H1 (cell line): ENCODE data around the gene MS4A3. TPM values are rescaled to one million over a fixed set of nuclear protein-coding genes. Genes with fewer than 3 reads are reported as not detected.

Experiments used
- CTCF ChIA-PET: fragments of 300-600 bp; sonication (Branson Sonifier 250); formaldehyde crosslinking; loops from one replicate; lab custom pipeline; 2021; ENCODE audit not compliant: partially characterized antibody; lab: Charles Lee
- POLR2A ChIA-PET: fragments of 300-600 bp; sonication (Branson Sonifier 250); formaldehyde crosslinking; loops from one replicate; lab custom pipeline; 2021; ENCODE audit warnings: inconsistent platforms; ENCODE audit not compliant: partially characterized antibody; lab: Charles Lee
- DNase-seq, 2 experiments: peaks; one replicate each; pipeline versions ENCODE4 v3.0.0 to v3.0.0-alpha.2; 2010 to 2022; ENCODE audit warnings: low spot score in 2 of 2, low read depth in 1 of 2, mixed read lengths in 1 of 2
- FAIRE-seq: peaks from 2 replicates; lab custom pipeline; 2011; peaks lifted over from hg19 to GRCh38; lab: Jason Lieb, UNC
- H2AFZ ChIP-seq: 2 replicates; pipeline ENCODE4 v1.8.1; 2012; ENCODE audit warnings: low read length, inconsistent platforms
- H2AK5ac ChIP-seq: 2 replicates; pipeline ENCODE4 v1.6.1; 2013; ENCODE audit warnings: low read depth, low read length
- H2BK120ac ChIP-seq: replicated peaks from 2 replicates; pipeline ENCODE3; 2013; ENCODE audit warnings: low read depth, low read length, inconsistent platforms
- H2BK12ac ChIP-seq: 2 replicates; pipeline ENCODE4 v1.6.1; 2013; ENCODE audit warnings: low read depth, low read length
- H2BK15ac ChIP-seq: 2 replicates; pipeline ENCODE4 v1.6.1; 2013; ENCODE audit warnings: low read length
- H2BK20ac ChIP-seq: 2 replicates; pipeline ENCODE4 v1.6.1; 2013; ENCODE audit warnings: low read length
- H2BK5ac ChIP-seq: 2 replicates; pipeline ENCODE4 v1.6.1; 2013; ENCODE audit warnings: low read depth, low read length
- H3K14ac ChIP-seq: 2 replicates; pipeline ENCODE4 v1.6.1; 2013; ENCODE audit warnings: inconsistent platforms; ENCODE audit not compliant: insufficient read length
- H3K18ac ChIP-seq: 2 replicates; pipeline ENCODE4 v1.6.1; 2013; ENCODE audit warnings: low read length; ENCODE audit errors: extremely low read depth
- H3K23ac ChIP-seq: 2 replicates; pipeline ENCODE4 v1.6.1; 2013; ENCODE audit warnings: inconsistent platforms; ENCODE audit not compliant: insufficient read length
- H3K23me2 ChIP-seq: 2 replicates; pipeline ENCODE4 v1.6.1; 2013; ENCODE audit warnings: low read depth, low read length
- H3K27ac ChIP-seq: 2 replicates; pipeline ENCODE4 v1.6.1; 2011; ENCODE audit warnings: low read depth, low read length, inconsistent platforms
- H3K27me3 ChIP-seq, 4 experiments: replicated peaks in 1 of 4; 1 replicate in 1 of 4; 2 replicates in 3 of 4; pipeline versions ENCODE4 v1.6.1 to v1.8.1; 2011 to 2013; ENCODE audit warnings: low read length in 3 of 4, mild to moderate bottlenecking in 3 of 4, inconsistent platforms in 2 of 4, mixed read lengths in 2 of 4, moderate library complexity in 1 of 4; ENCODE audit not compliant: control insufficient read depth in 3 of 4, insufficient read depth in 3 of 4; ENCODE audit errors: extremely low read depth in 1 of 4
- H3K36me3 ChIP-seq, 4 experiments: 2 replicates each; pipeline versions ENCODE4 v1.6.1 to v1.8.1; 2011 to 2013; ENCODE audit warnings: mild to moderate bottlenecking in 4 of 4, low read length in 3 of 4, moderate library complexity in 2 of 4, control low read depth in 1 of 4, inconsistent platforms in 1 of 4; ENCODE audit not compliant: insufficient read depth in 4 of 4, control insufficient read depth in 2 of 4
- H3K4ac ChIP-seq: replicated peaks from 2 replicates; pipeline ENCODE3; 2013; ENCODE audit warnings: low read length, low read depth, mixed read lengths, inconsistent platforms; ENCODE audit not compliant: insufficient read length
- H3K4me1 ChIP-seq, 4 experiments: replicated peaks in 1 of 4; 1 replicate in 1 of 4; 2 replicates in 3 of 4; pipeline versions ENCODE4 v1.6.1 to v1.8.1; 2011 to 2013; ENCODE audit warnings: low read length in 3 of 4, inconsistent platforms in 2 of 4, mixed read lengths in 1 of 4; ENCODE audit not compliant: insufficient read depth in 4 of 4, control insufficient read depth in 3 of 4
- H3K4me2 ChIP-seq, 2 experiments: 2 replicates each; pipeline versions ENCODE4 v1.6.1 to v1.8.1; 2011 to 2013; ENCODE audit warnings: low read depth in 2 of 2, low read length in 2 of 2, control low read depth in 1 of 2, inconsistent platforms in 1 of 2, mild to moderate bottlenecking in 1 of 2; ENCODE audit not compliant: insufficient read depth in 1 of 2
- H3K4me3 ChIP-seq, 4 experiments: fragments of 200-600, 300-600 bp in 1 of 4; sonication (generic), shearing (Covaris generic), sonication (Bioruptor Twin) in 1 of 4; 2 replicates each; pipeline versions ENCODE4 v1.5.1 to v1.8.1; 2011 to 2016; ENCODE audit warnings: low read length in 4 of 4, low read depth in 3 of 4, control low read depth in 2 of 4, inconsistent platforms in 2 of 4, mild to moderate bottlenecking in 2 of 4, mixed read lengths in 1 of 4, moderate library complexity in 1 of 4; ENCODE audit not compliant: insufficient read depth in 2 of 4; ENCODE audit errors: extremely low read depth in 1 of 4
- H3K56ac ChIP-seq: replicated peaks from 2 replicates; pipeline ENCODE3; 2013; ENCODE audit warnings: low read depth, mild to moderate bottlenecking, mixed read lengths, low read length, inconsistent platforms; ENCODE audit not compliant: insufficient read length
- H3K79me1 ChIP-seq: 2 replicates; pipeline ENCODE4 v1.6.1; 2013; ENCODE audit warnings: low read depth, low read length, control low read depth
- H3K79me2 ChIP-seq, 2 experiments: 2 replicates each; pipeline versions ENCODE4 v1.6.1 to v1.8.1; 2012 to 2013; ENCODE audit warnings: low read length in 2 of 2, mild to moderate bottlenecking in 2 of 2, inconsistent platforms in 1 of 2; ENCODE audit not compliant: insufficient read depth in 2 of 2, control insufficient read depth in 1 of 2
- H3K9ac ChIP-seq, 4 experiments: replicated peaks in 1 of 4; 1 replicate in 1 of 4; 2 replicates in 3 of 4; pipeline versions ENCODE4 v1.6.1 to v1.8.1; 2011 to 2013; ENCODE audit warnings: low read depth in 3 of 4, low read length in 3 of 4, control low read depth in 2 of 4, mild to moderate bottlenecking in 2 of 4, moderate library complexity in 2 of 4, inconsistent platforms in 1 of 4; ENCODE audit errors: extremely low read depth in 1 of 4
- H3K9me3 ChIP-seq, 2 experiments: 2 replicates each; pipeline versions ENCODE4 v1.6.1 to v1.8.1; 2012 to 2013; ENCODE audit warnings: mild to moderate bottlenecking in 2 of 2, moderate library complexity in 2 of 2, control low read depth in 1 of 2, inconsistent platforms in 1 of 2, low read depth in 1 of 2, low read length in 1 of 2, mixed read lengths in 1 of 2; ENCODE audit not compliant: insufficient read depth in 2 of 2
- H4K20me1 ChIP-seq, 2 experiments: replicated peaks in 1 of 2; 2 replicates each; pipeline versions ENCODE3 to v1.8.1; 2011 to 2013; ENCODE audit warnings: inconsistent platforms in 2 of 2, low read length in 2 of 2, mild to moderate bottlenecking in 1 of 2; ENCODE audit not compliant: insufficient read depth in 2 of 2, control insufficient read depth in 1 of 2
- H4K5ac ChIP-seq: 2 replicates; pipeline ENCODE4 v1.6.1; 2013; ENCODE audit warnings: low read length, low read depth, mixed read lengths, inconsistent platforms; ENCODE audit not compliant: insufficient read length
- H4K8ac ChIP-seq: 2 replicates; pipeline ENCODE4 v1.8.0; 2013; ENCODE audit warnings: mild to moderate bottlenecking, moderate library complexity, low read length, inconsistent platforms; ENCODE audit not compliant: insufficient read depth; ENCODE audit errors: extremely low read depth
- H4K91ac ChIP-seq: replicated peaks from 2 replicates; pipeline ENCODE3; 2013; ENCODE audit warnings: low read length, mixed read lengths, inconsistent platforms; ENCODE audit not compliant: insufficient read length
- BCL11A ChIP-seq, 2 experiments: IDR thresholded peaks; one replicate each; pipeline ENCODE4 v1.6.1; 2011; ENCODE audit warnings: low read depth in 2 of 2, low read length in 2 of 2, mild to moderate bottlenecking in 2 of 2
- CBX5 ChIP-seq: fragments of 300-800, 300-1000 bp; sonication (generic); IDR thresholded peaks from 2 replicates; pipeline ENCODE4 v1.7.1; 2016; ENCODE audit warnings: antibody characterized with exemption, low read length, low read depth
- CHD1 ChIP-seq: IDR thresholded peaks from 2 replicates; pipeline ENCODE4 v1.6.1; 2012; ENCODE audit warnings: low read depth, low read length, improper control_type of control experiment
- EGR1 ChIP-seq: IDR thresholded peaks from 2 replicates; pipeline ENCODE4 v1.6.1; 2011; ENCODE audit warnings: low read depth, low read length, borderline replicate concordance
- KDM5A ChIP-seq: fragments of 200-600 bp; IDR thresholded peaks from 2 replicates; pipeline ENCODE4 v1.7.1; 2012; ENCODE audit warnings: mild to moderate bottlenecking, low read length, inconsistent platforms, mixed read lengths
- POLR2A ChIP-seq, 2 experiments: IDR thresholded peaks; 1 replicate in 1 of 2; 2 replicates in 1 of 2; pipeline ENCODE4 v1.6.1; 2011; ENCODE audit warnings: low read depth in 2 of 2, low read length in 2 of 2, mild to moderate bottlenecking in 2 of 2; ENCODE audit errors: control extremely low read depth in 1 of 2
- TAF7 ChIP-seq: optimal IDR thresholded peaks from 2 replicates; pipeline ENCODE3; 2011; ENCODE audit warnings: low read depth, mild to moderate bottlenecking, inconsistent platforms, low read length, moderate library complexity, borderline replicate concordance
- TCF12 ChIP-seq: IDR thresholded peaks from 2 replicates; pipeline ENCODE4 v1.6.1; 2011; ENCODE audit warnings: low read depth, mild to moderate bottlenecking, low read length
- WGBS, 2 experiments: shearing (Covaris generic) in 1 of 2; methylation state at CpG; one replicate each; pipeline versions ENCODE4 v1.1.6 to v1.1.7; 2013 to 2015; ENCODE audit warnings: low lambda C conversion rate in 2 of 2, mixed read lengths in 2 of 2, inconsistent platforms in 1 of 2, low coverage in 1 of 2, missing lambda C conversion rate in 1 of 2; ENCODE audit not compliant: insufficient replicate concordance in 2 of 2, insufficient coverage in 1 of 2, insufficient read length in 1 of 2; ENCODE audit errors: extremely low coverage in 1 of 2, missing lambda C conversion rate in 1 of 2; 5-methylcytosine and 5-hydroxymethylcytosine counted together
- polyA plus RNA-seq, 7 experiments: library from polyadenylated mRNA; depleted of rRNA in 3 of 7; stranded (reverse) in 5 of 7; unstranded in 2 of 7; fragments of >200 nt in 5 of 7; fragments of 200-250 nt in 2 of 7; gene quantifications; 1 replicate in 5 of 7; 2 replicates in 1 of 7; 4 replicates in 1 of 7; pipeline versions ENCODE4 v1.2.1 to v1.2.3, GENCODE V29; 2011 to 2013; ENCODE audit warnings: missing spikeins in 2 of 7, mixed read lengths in 2 of 7
- total RNA-seq: library from RNA; stranded (reverse); fragmentation: NEBNext Ultra II Directional; extraction: Animal tissue kit (Norgen Biotek cat#: 25700); gene quantifications from 2 replicates; pipeline ENCODE4 v1.2.1, GENCODE V29; 2021
- TF ChIP-seq, protein P1 (sequence below): IDR thresholded peaks from 2 replicates; pipeline ENCODE4 v1.6.1; 2012; ENCODE audit warnings: inconsistent platforms

MS4A3 gene
- total and polyA plus RNA-seq, 2 of the 8 experiments (the other 6 are each of a cell fraction or from before 2014, with no cell fraction given), result not detected

DNA sequence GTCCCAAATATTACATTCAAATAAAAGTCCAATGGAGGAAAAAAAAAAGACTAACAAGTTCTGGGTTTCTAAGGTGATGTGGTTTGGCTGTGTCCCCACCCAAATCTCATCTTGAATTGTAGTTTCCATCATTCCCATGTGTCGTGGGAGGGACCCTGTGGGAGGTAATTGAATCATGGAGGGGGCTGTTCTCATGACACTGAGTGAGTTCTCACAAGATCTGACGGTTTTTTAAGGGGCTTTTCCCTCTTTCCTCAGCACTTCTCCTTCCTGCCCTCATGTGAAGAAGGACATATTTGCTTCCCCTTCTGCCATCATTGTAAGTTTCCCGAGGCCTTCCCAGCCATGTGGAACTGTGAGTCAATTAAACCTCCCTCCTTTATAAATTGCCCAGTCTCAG, 24.1 kb downstream of the MS4A3 start:
- ChIA-PET CTCF (no interaction called here), POLR2A (no interaction called here)
- DNase-seq (no peak), FAIRE-seq (no peak)
- Histone ChIP-seq H2BK5ac (no peak overlapping the region), H2BK20ac (no peak overlapping the region), H3K4me3 (no peak overlapping the region), H3K56ac (no peak overlapping the region), H3K79me1 (no peaks in the 10 kb centered on the region), H3K4me2 (no peak overlapping the region), H4K5ac (no peak overlapping the region), H3K14ac (no peak overlapping the region), H2BK12ac (no peak overlapping the region), H3K23me2 (no peaks in the 10 kb centered on the region), H3K27me3 (no peaks in the 10 kb centered on the region), H4K8ac (no peak overlapping the region), H2AK5ac (no peak overlapping the region), H4K20me1 (no peaks in the 10 kb centered on the region), H3K36me3 (no peaks in the 10 kb centered on the region), H2BK15ac (no peak overlapping the region), H3K9me3 (peaks cover 0 to 3% of the 10 kb centered on the region in 2 experiments; a peak in 1 of 4 replicates), H2AFZ (no peak overlapping the region), H3K4me1 (no peaks in the 10 kb centered on the region), H3K23ac (no peak overlapping the region), H3K9ac (no peak overlapping the region), H3K4ac (no peak overlapping the region), H4K91ac (no peak overlapping the region), H3K79me2 (no peaks in the 10 kb centered on the region), H3K18ac (no peak overlapping the region), H3K27ac (no peak overlapping the region), H2BK120ac (no peak overlapping the region)
- TF ChIP-seq BCL11A (IDR thresholded peaks at IDR 0.05; ENCODE audit: low read depth in 2 of 2, low read length in 2 of 2) (no peak), POLR2A (IDR thresholded peaks at IDR 0.05; ENCODE audit: control extremely low read depth in 1 of 2, low read depth in 2 of 2, low read length in 2 of 2) (no peak), TCF12 (no peak), TAF7 (no peak), CBX5 (no peak), CHD1 (no peak), EGR1 (no peak), KDM5A (no peak)
- TF ChIP-seq, protein P1, sequence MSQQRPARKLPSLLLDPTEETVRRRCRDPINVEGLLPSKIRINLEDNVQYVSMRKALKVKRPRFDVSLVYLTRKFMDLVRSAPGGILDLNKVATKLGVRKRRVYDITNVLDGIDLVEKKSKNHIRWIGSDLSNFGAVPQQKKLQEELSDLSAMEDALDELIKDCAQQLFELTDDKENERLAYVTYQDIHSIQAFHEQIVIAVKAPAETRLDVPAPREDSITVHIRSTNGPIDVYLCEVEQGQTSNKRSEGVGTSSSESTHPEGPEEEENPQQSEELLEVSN, result no peak
- WGBS, 2 experiments, result 90% methylated on average over 3 of the region's 3 CpGs; no CpG with 5 or more reads in 1 of the 2 experiments
